NCI-H446 (cell line): Measurements from ENCODE around the gene DHX30.
"Not testable (repeated sequence)": the region's sequence is repeated elsewhere in the genome, so short reads cannot be mapped to it uniquely, and the experiment has no call there.

Source experiments
- DNase-seq, 2 experiments: peaks; one replicate each; lab custom pipeline; 2025; lab: John Stamatoyannopoulos, UW

The DHX30 gene

GRCh38 chr3:47813551-47814177, 10.7 kb downstream of the DHX30 start:
- no peak for DNase-seq

DNA sequence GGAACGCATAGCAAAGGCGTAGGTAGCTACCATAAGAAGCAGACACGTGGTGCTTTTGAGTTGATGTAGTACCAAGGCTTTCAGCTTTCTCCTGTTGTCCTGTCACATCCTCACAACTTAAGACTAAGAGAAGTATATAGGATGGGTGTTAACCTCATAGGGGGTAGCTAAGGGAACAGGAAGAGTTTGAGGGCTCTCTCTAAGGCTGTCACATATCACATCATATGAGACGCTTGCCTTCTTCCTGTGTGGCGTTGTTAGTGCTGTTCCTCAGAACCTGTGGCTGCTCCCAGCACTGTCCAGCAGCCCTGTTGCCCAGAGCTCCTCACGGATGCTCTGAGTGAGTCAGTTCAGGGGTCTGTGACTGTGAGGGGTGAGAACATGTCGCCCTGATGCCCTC, 14.7 kb downstream of the DHX30 start:
- no peak for DNase-seq

- DNase-seq: peak; percentile 17 to 74
Observed at GRCh38 chr3:47824541-47825473, 21.9 kb downstream of the DHX30 start.

DNA sequence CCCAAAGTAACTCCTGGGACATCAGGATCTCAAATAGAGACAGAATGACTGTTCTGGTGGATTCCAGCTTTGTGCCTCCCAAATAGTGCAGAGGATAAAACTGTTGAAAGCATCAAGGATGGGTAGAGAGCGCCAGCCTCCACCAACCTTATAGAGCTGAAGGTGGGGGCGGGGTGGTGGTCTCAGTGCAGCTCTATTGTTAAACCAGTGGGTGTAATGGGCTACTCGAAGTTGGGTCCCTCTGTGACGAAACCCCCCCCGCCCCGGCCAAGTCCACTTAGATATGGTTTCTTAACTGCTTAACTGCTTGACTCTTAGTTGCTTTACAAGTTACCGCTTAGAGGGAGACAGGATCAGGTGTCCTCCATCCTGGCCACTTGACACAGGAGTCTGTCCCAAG, 22.7 kb downstream of the DHX30 start:
- no peak for DNase-seq

DNA sequence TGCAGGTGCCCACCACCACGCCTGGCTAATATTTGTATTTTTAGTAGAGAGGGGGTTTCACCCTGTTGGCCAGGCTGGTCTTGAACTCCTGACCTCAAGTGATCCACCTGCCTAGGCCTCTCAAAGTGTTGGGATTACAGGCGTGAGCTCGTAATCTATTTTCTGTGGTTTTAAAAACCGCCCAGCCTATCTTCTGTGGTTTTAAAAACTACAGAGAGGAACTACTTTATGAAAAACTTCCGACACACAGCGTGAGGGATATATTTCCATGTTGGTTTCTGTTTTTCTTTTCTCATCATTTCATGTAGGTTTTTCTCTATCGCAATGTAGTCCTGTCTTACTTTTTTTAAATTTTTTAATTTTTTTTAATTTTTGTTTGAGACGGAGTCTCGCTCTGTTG, 26.5 kb downstream of the DHX30 start:
- DNase-seq: not testable (repeated sequence)

GRCh38 chr3:47836986-47837385, 34.0 kb downstream of the DHX30 start:
- DNase-seq: no peak

GRCh38 chr3:47838503-47838902, 35.6 kb downstream of the DHX30 start:
- DNase-seq: no peak

- DNase-seq: no peak
Observed at GRCh38 chr3:47841786-47842349, 38.9 kb downstream of the DHX30 start.

DNA sequence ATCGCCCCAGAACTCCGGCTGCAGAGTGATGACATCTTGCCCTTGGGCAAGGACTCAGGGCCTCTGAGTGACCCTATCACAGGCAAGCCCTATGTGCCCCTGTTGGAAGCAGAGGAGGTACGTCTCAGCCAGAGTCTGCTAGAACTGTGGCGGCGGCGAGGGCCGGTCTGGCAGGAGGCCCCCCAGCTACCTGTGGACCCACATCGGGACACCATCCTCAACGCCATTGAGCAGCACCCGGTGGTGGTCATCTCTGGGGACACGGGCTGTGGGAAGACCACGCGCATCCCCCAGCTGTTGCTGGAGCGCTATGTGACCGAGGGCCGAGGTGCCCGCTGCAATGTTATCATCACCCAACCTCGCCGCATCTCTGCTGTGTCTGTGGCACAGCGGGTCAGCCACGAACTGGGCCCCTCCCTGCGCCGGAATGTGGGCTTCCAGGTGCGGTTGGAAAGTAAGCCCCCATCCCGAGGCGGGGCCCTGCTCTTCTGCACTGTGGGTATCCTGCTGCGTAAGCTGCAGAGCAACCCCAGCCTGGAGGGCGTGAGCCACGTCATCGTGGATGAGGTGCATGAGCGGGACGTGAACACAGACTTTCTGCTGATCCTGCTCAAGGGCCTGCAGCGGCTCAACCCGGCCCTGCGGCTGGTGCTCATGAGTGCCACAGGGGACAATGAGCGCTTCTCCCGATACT, 43.4 kb downstream of the DHX30 start:
- no peak for DNase-seq

DNA sequence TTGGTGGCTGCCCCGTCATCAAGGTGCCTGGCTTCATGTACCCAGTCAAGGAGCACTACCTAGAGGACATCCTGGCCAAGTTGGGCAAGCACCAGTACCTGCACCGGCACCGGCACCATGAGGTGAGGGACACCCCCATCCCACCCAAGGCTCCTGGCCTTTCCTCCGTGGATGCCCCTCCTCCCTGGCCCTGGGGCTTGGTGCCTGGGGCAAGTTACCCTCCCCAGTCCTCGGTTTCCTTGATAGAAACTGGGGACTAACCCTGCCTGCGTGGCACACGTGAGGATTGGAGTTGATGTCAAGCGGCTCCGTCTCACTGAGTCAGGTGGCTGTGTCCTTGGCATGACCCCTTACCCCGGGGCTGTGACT, 43.9 kb downstream of the DHX30 start:
- DNase-seq: no peak

DNA sequence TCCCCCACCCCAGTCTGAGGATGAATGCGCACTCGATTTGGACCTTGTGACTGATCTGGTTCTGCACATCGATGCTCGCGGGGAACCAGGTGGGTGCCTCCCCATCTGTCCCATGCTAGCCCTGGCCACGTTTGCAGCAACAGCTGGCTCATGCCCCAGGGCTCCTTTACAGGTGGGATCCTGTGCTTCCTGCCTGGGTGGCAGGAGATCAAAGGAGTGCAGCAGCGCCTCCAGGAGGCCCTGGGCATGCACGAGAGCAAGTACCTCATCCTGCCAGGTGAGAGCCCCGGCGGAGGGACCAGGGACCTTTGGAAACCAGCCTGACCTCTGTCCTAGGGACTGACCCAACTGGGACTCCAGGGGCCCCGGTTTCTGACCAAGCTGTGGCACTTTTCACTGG, 44.3 kb downstream of the DHX30 start:
- no peak for DNase-seq

GRCh38 chr3:47847801-47848518, 45.0 kb downstream of the DHX30 start:
- no peak for DNase-seq

DNA sequence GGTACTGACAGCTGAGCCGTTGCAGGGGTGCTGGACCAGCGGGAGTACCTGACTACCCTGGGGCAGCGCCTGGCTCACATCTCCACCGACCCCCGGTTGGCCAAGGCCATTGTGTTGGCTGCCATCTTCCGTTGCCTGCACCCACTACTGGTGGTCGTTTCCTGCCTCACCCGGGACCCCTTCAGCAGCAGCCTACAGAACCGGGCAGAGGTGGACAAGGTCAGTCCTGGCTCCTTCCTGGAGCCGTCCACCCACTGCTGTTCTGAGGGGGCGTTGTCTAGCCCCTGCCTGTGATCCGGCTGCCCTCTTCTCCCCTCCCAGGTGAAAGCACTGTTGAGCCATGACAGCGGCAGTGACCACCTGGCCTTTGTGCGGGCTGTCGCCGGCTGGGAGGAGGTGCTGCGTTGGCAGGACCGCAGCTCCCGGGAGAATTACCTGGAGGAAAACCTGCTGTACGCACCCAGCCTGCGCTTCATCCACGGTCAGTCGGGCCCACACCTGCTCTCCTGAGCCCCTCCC, 45.7 kb downstream of the DHX30 start:
- no peak for DNase-seq

DNA sequence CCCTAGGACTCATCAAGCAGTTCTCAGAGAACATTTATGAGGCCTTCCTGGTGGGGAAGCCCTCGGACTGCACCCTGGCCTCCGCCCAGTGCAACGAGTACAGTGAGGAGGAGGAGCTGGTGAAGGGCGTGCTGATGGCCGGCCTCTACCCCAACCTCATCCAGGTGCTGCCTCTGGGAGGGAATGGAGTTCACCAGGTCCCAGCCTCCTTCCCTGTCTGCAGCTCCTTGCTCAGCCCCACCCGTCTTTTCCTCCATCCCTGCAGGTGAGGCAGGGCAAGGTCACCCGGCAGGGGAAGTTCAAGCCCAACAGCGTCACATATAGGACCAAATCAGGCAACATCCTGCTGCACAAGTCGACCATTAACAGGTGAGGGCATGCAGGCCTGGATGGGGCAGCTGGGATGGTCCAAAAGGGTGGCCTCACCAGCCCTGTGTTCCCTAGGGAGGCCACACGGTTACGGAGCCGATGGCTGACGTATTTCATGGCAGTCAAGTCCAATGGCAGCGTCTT, 46.3 kb downstream of the DHX30 start:
- no peak for DNase-seq

DNA sequence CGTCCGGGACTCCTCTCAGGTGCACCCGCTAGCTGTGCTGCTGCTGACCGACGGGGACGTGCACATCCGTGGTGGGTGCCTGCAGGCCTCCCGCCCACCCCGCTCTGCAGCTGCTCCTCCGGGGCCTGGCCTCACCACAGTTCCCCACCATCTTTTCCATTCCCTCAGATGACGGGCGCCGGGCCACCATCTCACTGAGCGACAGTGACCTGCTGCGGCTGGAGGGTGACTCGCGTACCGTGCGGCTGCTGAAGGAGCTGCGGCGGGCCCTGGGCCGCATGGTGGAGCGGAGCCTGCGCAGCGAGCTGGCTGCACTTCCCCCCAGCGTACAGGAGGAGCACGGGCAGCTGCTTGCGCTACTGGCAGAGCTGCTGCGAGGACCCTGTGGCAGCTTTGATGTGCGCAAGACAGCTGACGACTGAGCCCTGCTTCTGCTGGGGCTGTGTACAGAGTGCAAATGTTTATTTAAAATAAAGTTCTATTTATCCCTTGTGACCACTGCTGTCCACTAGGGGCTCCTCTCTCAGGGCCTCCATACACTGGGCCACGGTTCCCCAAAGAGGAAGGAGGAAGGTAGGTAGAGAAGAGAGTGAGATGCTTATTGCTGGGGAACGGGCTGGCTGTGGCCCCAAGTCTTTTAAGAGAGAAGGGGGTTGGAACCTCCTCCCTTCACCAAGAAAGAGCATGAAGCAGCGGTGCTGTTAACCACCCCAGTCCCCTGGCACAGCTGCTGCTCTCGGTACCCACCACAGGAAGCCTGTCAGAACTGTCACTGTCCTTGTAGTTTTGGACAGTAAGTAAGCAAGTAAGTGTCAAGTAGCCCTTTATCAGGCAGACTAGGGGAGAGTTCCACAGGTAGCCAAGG, 47.0 kb downstream of the DHX30 start:
- DNase-seq: no peak

DNA sequence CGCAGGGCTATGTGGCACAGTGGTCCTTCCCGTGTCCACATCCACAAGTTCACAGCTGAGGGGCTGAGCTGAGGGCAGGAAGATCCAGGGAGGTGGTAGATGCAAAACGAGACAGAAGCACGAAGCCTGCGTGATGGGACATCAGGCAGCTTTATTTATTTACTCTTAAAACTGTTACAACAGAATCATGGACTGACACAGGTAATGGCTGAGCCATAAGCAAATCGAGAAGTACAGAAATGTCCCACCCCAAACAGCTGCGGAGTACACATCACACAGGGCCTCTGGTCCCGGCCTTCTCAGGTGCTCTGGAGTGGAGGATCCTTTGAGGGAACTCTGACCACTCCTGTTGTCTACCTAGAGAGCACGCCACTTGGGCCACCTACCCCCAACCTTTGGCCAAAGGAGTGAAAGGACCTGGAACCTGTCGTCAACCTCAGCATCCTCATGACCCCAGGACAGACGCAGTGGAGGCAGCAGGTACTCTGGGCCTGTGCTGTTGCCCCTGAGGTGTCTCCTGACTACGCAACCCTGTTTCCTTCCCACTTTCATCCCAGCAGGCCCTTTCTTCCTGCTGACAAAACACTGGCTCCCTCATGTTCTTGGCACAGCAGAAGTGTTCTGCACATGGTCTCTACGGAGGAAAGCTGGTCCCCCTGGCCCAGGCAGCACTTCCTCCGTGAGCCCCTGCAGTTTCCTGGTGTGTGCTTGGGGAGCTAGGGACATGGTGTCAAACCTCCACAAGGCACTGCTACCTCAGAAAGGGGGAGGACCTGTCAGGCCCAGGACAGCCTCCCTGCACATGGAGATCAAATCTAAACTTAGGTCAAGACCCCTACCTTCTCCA, 47.8 kb downstream of the DHX30 start:
- no peak for DNase-seq

- no peak for DNase-seq
Observed at GRCh38 chr3:47851888-47852603, 49.1 kb downstream of the DHX30 start.
